HCT116 (cell line): Measurements from ENCODE around the gene EGFL7. TPM values are rescaled to one million over a fixed set of nuclear protein-coding genes. Genes with fewer than 3 reads are reported as not detected.

Experiments used
- ATAC-seq: fragments of 200-7000 bp; cut with Tn5 transposase; 2 replicates; pipeline ENCODE4 v1.9.1; 2020; ENCODE audit warnings: mild to moderate bottlenecking, moderate library complexity
- BruUV-seq: library from RNA; stranded (reverse); fragments of 400-500 nt; replicated peaks from 2 replicates; lab custom pipeline; 2021; lab: Mats Ljungman, UMichigan
- CTCF ChIA-PET: fragments of 300-600 bp; sonication (Branson Sonifier 250); formaldehyde crosslinking; loops from one replicate; lab custom pipeline; 2021; ENCODE audit warnings: antibody characterized with exemption; lab: Charles Lee
- POLR2A ChIA-PET: fragments of 300-600, 350-600 bp; sonication (Branson Sonifier 250); formaldehyde crosslinking; loops from one replicate; lab custom pipeline; 2021; ENCODE audit warnings: antibody characterized with exemption; lab: Charles Lee
- RAD21 ChIA-PET, 2 experiments: fragments of 300-600 bp; sonication (Branson Sonifier 250); formaldehyde crosslinking; loops; one replicate each; lab custom pipeline; 2023; ENCODE audit warnings: low total read pairs in 2 of 2; ENCODE audit not compliant: uncharacterized antibody in 2 of 2, unreplicated experiment in 2 of 2, low non-redundant PET in 1 of 2; lab: Charles Lee
- DNase-seq: peaks from one replicate; pipeline ENCODE4 v3.0.0-alpha.2; 2010; ENCODE audit warnings: low read depth, low spot score
- H2AFZ ChIP-seq: fragments of 200-600 bp; shearing (Covaris generic), sonication (generic); 2 replicates; pipeline ENCODE4 v1.6.1; 2017; ENCODE audit warnings: low read depth, mixed run types, mixed read lengths, antibody characterized with exemption, low read length; ENCODE audit not compliant: poor library complexity, severe bottlenecking
- H3K27ac ChIP-seq: 2 replicates; pipeline ENCODE4 v1.5.1; 2012; ENCODE audit warnings: low read depth, low read length
- H3K27me3 ChIP-seq: fragments of 200-600 bp; sonication (generic); 2 replicates; pipeline ENCODE4 v1.6.1; 2016; ENCODE audit warnings: mixed run types, low read length, mixed read lengths; ENCODE audit not compliant: insufficient read depth
- H3K36me3 ChIP-seq, 2 experiments: fragments of 200-500 bp in 1 of 2; fragments of 200-600 bp in 1 of 2; sonication (Bioruptor generic) in 1 of 2; sonication (generic) in 1 of 2; 2 replicates each; pipeline versions ENCODE4 v1.5.1 to v1.6.1; 2014 to 2016; ENCODE audit warnings: low read length in 2 of 2, inconsistent platforms in 1 of 2, mixed read lengths in 1 of 2, mixed run types in 1 of 2; ENCODE audit not compliant: insufficient read depth in 2 of 2, control insufficient read depth in 1 of 2
- H3K4me1 ChIP-seq, 2 experiments: fragments of 200-600 bp in 1 of 2; sonication (generic) in 1 of 2; 2 replicates each; pipeline versions ENCODE4 v1.5.1 to v1.6.1; 2012 to 2017; ENCODE audit warnings: low read length in 2 of 2, inconsistent platforms in 1 of 2, mild to moderate bottlenecking in 1 of 2, mixed read lengths in 1 of 2, mixed run types in 1 of 2, moderate library complexity in 1 of 2; ENCODE audit not compliant: insufficient read depth in 2 of 2, control insufficient read depth in 1 of 2
- H3K4me2 ChIP-seq: fragments of 200-600 bp; sonication (generic); 2 replicates; pipeline ENCODE4 v1.6.1; 2017; ENCODE audit warnings: mixed run types, low read length, mixed read lengths
- H3K4me3 ChIP-seq, 2 experiments: fragments of 200-600 bp in 1 of 2; sonication (generic) in 1 of 2; replicated peaks in 1 of 2; 2 replicates each; pipeline ENCODE4 v1.5.1; 2011 to 2016; ENCODE audit warnings: low read length in 2 of 2, control low read depth in 1 of 2, low read depth in 1 of 2, mild to moderate bottlenecking in 1 of 2, mixed read lengths in 1 of 2, mixed run types in 1 of 2
- H3K79me2 ChIP-seq: fragments of 200-600 bp; sonication (generic); 2 replicates; pipeline ENCODE4 v1.6.1; 2017; ENCODE audit warnings: mild to moderate bottlenecking, mixed run types, low read length, moderate library complexity, mixed read lengths; ENCODE audit not compliant: insufficient read depth
- H3K9ac ChIP-seq: fragments of 200-600 bp; sonication (generic); 2 replicates; pipeline ENCODE4 v1.6.1; 2016; ENCODE audit warnings: low read length, mixed read lengths
- H3K9me2 ChIP-seq: fragments of 200-600 bp; sonication (generic), shearing (Covaris generic); 2 replicates; pipeline ENCODE4 v1.6.1; 2017; ENCODE audit warnings: mixed run types, mild to moderate bottlenecking, moderate library complexity; ENCODE audit not compliant: insufficient read depth
- H3K9me3 ChIP-seq, 2 experiments: fragments of 200-500 bp in 1 of 2; fragments of 200-600 bp in 1 of 2; sonication (Bioruptor generic) in 1 of 2; sonication (generic) in 1 of 2; 2 replicates each; pipeline ENCODE4 v1.6.1; 2014 to 2017; ENCODE audit warnings: low read length in 2 of 2, mixed read lengths in 2 of 2, inconsistent platforms in 1 of 2, low read depth in 1 of 2, mild to moderate bottlenecking in 1 of 2, mixed run types in 1 of 2, moderate library complexity in 1 of 2; ENCODE audit not compliant: control insufficient read depth in 1 of 2, insufficient read depth in 1 of 2
- H4K20me1 ChIP-seq: fragments of 200-600 bp; sonication (generic), shearing (Covaris generic); 2 replicates; pipeline ENCODE4 v1.6.1; 2017; ENCODE audit warnings: mixed run types, mild to moderate bottlenecking, moderate library complexity; ENCODE audit not compliant: insufficient read depth
- POLR2AphosphoS5 ChIP-seq: IDR thresholded peaks from 2 replicates; pipeline ENCODE4 v1.6.1; 2011; ENCODE audit warnings: mild to moderate bottlenecking, low read depth, low read length, moderate library complexity
- intact Hi-C: fragments of 100-400 bp; cut with micrococcal nuclease; formaldehyde crosslinking; loops from 2 replicates; pipeline ENCODE4 v1.10.0; 2022
- total RNA-seq: library from RNA; stranded (reverse); gene quantifications from one replicate; pipeline ENCODE4 v1.2.1, GENCODE V29; 2021; ENCODE audit not compliant: unreplicated experiment
- TF ChIP-seq, protein P1 (sequence below): IDR thresholded peaks from 2 replicates; pipeline ENCODE4 v1.6.1; 2012
- TF ChIP-seq, protein P2 (sequence below), 3 experiments: fragments of 200-600 bp in 1 of 3; sonication (generic) in 1 of 3; IDR thresholded peaks in 2 of 3; conservative IDR thresholded peaks in 1 of 3; 2 replicates each; pipeline ENCODE4 v1.5.1; 2012 to 2017; ENCODE audit warnings: low read depth in 2 of 3, low read length in 2 of 3, antibody characterized with exemption in 1 of 3, borderline replicate concordance in 1 of 3, control low read depth in 1 of 3, mild to moderate bottlenecking in 1 of 3, mixed read lengths in 1 of 3, mixed run types in 1 of 3, moderate library complexity in 1 of 3; ENCODE audit not compliant: insufficient read depth in 1 of 3

EGFL7 gene
- total RNA-seq, 1 experiment from 2014 or later, result 82.0 TPM

DNA sequence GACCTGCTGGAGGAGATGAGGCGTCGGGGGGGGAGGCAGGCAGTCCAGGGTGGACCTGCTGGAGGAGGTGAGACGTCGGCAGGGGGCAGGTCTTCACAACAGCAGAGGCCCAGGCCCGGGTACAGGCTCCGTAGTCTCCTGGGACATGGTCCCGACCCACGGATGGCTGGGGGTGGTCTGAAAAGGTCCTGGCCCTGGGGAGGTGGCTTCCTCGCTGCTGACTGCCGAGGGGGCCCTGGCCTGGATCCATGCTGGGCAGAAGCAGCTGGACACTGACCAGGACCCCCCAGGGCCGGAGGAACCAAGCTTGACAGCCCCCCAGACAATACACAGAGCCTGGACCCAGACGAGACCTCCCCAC is 8.5 kb downstream of the EGFL7 start:
- H3K4me3 ChIP-seq, result no peak overlapping the region
- ChIA-PET CTCF (interaction anchor here (0.8 to 2.3 kb wide), 5 partner anchors 10 to 28 kb away, joined by 3 to 18 read pairs (median 6); no protein-coding TSS in a partner anchor), POLR2A (interaction anchor here (1.5 kb wide), 1 partner anchor 22 kb away, joined by 5 read pairs; no protein-coding TSS in a partner anchor), RAD21 (no interaction called here)
- H3K27ac ChIP-seq, result no peak overlapping the region
- peak; percentile 1; the same call in 1 of the 2 replicates for ATAC-seq
- H3K9me3 ChIP-seq, result no peaks in the 10 kb centered on the region
- peaks cover 0 to 7% of the 10 kb centered on the region in 2 experiments; a peak in 2 of 4 replicates for H3K36me3 ChIP-seq
- H3K9me2 ChIP-seq, result no peaks in the 10 kb centered on the region
- no peaks in the 10 kb centered on the region for H4K20me1 ChIP-seq
- intact Hi-C loops, result loop anchor here (2.0 kb wide), 1 partner anchor 16 kb away; the partner anchor contains the start of gene AGPAT2
- peaks cover 0 to 43% of the 10 kb centered on the region in 2 experiments; a peak in 2 of 4 replicates for H3K4me1 ChIP-seq
- H3K9ac ChIP-seq, result no peak overlapping the region
- H3K4me2 ChIP-seq, result no peak overlapping the region
- TF ChIP-seq, protein P1, sequence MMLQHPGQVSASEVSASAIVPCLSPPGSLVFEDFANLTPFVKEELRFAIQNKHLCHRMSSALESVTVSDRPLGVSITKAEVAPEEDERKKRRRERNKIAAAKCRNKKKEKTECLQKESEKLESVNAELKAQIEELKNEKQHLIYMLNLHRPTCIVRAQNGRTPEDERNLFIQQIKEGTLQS, result no peak
- peak; percentile 39; the same call in 1 of the 2 replicates for TF ChIP-seq POLR2AphosphoS5
- TF ChIP-seq, all 23 proteins: peak for 1
- Histone ChIP-seq H3K27me3 (no peaks in the 10 kb centered on the region), H3K79me2 (no peaks in the 10 kb centered on the region), H2AFZ (no peak overlapping the region)
- no peak for DNase-seq
- no TSS peak for BruUV-seq

DNA sequence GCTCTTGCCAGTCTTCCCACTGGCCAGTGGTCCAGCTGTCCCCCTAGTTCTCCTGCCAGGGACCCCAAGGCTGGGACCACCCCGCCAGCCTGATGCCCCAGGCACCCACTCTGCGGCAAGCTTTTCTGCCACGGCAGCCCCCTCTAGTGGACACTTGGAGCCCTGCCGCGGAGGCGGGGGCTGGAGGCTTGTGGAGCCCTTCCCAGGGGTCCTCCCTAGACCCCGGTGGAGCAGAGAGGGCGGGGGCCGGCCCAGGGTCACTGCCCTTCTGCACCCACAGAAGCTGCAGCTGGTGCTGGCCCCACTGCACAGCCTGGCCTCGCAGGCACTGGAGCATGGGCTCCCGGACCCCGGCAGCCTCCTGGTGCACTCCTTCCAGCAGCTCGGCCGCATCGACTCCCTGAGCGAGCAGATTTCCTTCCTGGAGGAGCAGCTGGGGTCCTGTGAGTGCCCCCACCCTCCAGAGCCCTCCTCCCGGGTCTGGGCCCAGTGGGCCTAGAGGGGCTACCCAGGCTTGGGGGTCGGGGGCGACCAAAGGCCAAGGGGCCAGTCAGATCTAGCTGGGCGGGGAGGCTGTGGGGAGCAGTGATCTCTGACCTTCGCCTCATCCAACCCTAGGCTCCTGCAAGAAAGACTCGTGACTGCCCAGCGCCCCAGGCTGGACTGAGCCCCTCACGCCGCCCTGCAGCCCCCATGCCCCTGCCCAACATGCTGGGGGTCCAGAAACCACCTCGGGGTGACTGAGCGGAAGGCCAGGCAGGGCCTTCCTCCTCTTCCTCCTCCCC is 9.1 kb downstream of the EGFL7 start:
- Histone ChIP-seq H4K20me1 (no peaks in the 10 kb centered on the region), H3K4me3 (no peak overlapping the region), H3K36me3 (peaks cover 0 to 7% of the 10 kb centered on the region in 2 experiments; a peak in 2 of 4 replicates), H3K27ac (no peak overlapping the region; the same call in 1 of the 2 replicates), H3K4me2 (no peak overlapping the region), H2AFZ (no peak overlapping the region), H3K79me2 (no peaks in the 10 kb centered on the region), H3K27me3 (no peaks in the 10 kb centered on the region), H3K9me2 (no peaks in the 10 kb centered on the region), H3K4me1 (peaks cover 0 to 37% of the 10 kb centered on the region in 2 experiments; a peak in 2 of 4 replicates), H3K9me3 (no peaks in the 10 kb centered on the region), H3K9ac (no peak overlapping the region)
- BruUV-seq, result TSS peak; percentile 53
- intact Hi-C loops, result loop anchor here (2.0 kb wide), 1 partner anchor 15 kb away; the partner anchor contains the start of gene AGPAT2
- DNase-seq (no peak), ATAC-seq (peak; percentile 67)
- ChIA-PET POLR2A (interaction anchor here (1.5 kb wide), 1 partner anchor 22 kb away, joined by 5 read pairs; no protein-coding TSS in a partner anchor), RAD21 (no interaction called here), CTCF (interaction anchor here (0.8 to 2.3 kb wide), 6 partner anchors 10 to 187 kb away, joined by 3 to 18 read pairs (median 4); no protein-coding TSS in a partner anchor)
- TF ChIP-seq, protein P2, sequence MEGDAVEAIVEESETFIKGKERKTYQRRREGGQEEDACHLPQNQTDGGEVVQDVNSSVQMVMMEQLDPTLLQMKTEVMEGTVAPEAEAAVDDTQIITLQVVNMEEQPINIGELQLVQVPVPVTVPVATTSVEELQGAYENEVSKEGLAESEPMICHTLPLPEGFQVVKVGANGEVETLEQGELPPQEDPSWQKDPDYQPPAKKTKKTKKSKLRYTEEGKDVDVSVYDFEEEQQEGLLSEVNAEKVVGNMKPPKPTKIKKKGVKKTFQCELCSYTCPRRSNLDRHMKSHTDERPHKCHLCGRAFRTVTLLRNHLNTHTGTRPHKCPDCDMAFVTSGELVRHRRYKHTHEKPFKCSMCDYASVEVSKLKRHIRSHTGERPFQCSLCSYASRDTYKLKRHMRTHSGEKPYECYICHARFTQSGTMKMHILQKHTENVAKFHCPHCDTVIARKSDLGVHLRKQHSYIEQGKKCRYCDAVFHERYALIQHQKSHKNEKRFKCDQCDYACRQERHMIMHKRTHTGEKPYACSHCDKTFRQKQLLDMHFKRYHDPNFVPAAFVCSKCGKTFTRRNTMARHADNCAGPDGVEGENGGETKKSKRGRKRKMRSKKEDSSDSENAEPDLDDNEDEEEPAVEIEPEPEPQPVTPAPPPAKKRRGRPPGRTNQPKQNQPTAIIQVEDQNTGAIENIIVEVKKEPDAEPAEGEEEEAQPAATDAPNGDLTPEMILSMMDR (IDR thresholded peaks at IDR 0.05 in 2 of 3, conservative IDR thresholded peaks at IDR 0.05 in 1 of 3; ENCODE audit: borderline replicate concordance in 1 of 3, insufficient read depth in 1 of 3, low read depth in 2 of 3, low read length in 2 of 3), result peak in 2 of 3 experiments; percentile 87 to 95; a peak in 4 of 6 replicates
- TF ChIP-seq, protein P1, result no peak
- peak; percentile 37; the same call in 1 of the 2 replicates for TF ChIP-seq POLR2AphosphoS5
